Astrocyte (in vitro differentiated cells and primary cell): Measurements from ENCODE around the gene MAP4K4. TPM values are rescaled to one million over a fixed set of nuclear protein-coding genes. Genes with fewer than 3 reads are reported as not detected.

Source experiments
- DNase-seq: peaks from one replicate; pipeline ENCODE4 v3.0.0-alpha.2; 2010; ENCODE audit warnings: low read depth
- FAIRE-seq: peaks from 2 replicates; lab custom pipeline; 2011; peaks lifted over from hg19 to GRCh38; lab: Jason Lieb, UNC
- H2AFZ ChIP-seq: 2 replicates; pipeline ENCODE4 v1.6.0; 2012; ENCODE audit warnings: low read depth, low read length, inconsistent platforms
- H3K27ac ChIP-seq: 2 replicates; pipeline ENCODE4 v1.5.1; 2011; ENCODE audit warnings: low read depth, low read length, inconsistent platforms
- H3K27me3 ChIP-seq: 2 replicates; pipeline ENCODE4 v1.6.0; 2011; ENCODE audit warnings: low read length, inconsistent platforms; ENCODE audit not compliant: insufficient read depth
- H3K36me3 ChIP-seq: 2 replicates; pipeline ENCODE4 v1.5.1; 2011; ENCODE audit warnings: low read length, inconsistent platforms; ENCODE audit not compliant: insufficient read depth
- H3K4me1 ChIP-seq: 2 replicates; pipeline ENCODE4 v1.5.1; 2011; ENCODE audit warnings: low read length, inconsistent platforms; ENCODE audit not compliant: insufficient read depth
- H3K4me2 ChIP-seq: 2 replicates; pipeline ENCODE4 v1.6.0; 2012; ENCODE audit warnings: low read length, inconsistent platforms
- H3K4me3 ChIP-seq: 2 replicates; pipeline ENCODE4 v1.5.1; 2011; ENCODE audit warnings: low read depth, mild to moderate bottlenecking, low read length, inconsistent platforms; ENCODE audit not compliant: insufficient read depth
- H3K79me2 ChIP-seq: 2 replicates; pipeline ENCODE4 v1.6.0; 2012; ENCODE audit warnings: mild to moderate bottlenecking, low read length, inconsistent platforms; ENCODE audit not compliant: insufficient read depth
- H3K9ac ChIP-seq: 2 replicates; pipeline ENCODE4 v1.6.0; 2012; ENCODE audit warnings: mild to moderate bottlenecking, low read length, inconsistent platforms
- H3K9me3 ChIP-seq: 2 replicates; pipeline ENCODE4 v1.5.1; 2012; ENCODE audit warnings: low read depth, mild to moderate bottlenecking, low read length, inconsistent platforms; ENCODE audit not compliant: insufficient read depth
- H4K20me1 ChIP-seq: 2 replicates; pipeline ENCODE4 v1.6.0; 2012; ENCODE audit warnings: low read length, inconsistent platforms; ENCODE audit not compliant: insufficient read depth
- H3K27ac Mint-ChIP-seq: one replicate; pipeline ENCODE4 v1.8.0; 2021; ENCODE audit warnings: mild to moderate bottlenecking, mixed read lengths; ENCODE audit not compliant: unreplicated experiment
- H3K27me3 Mint-ChIP-seq: one replicate; pipeline ENCODE4 v1.8.0; 2021; ENCODE audit warnings: low read depth, mixed read lengths; ENCODE audit not compliant: unreplicated experiment
- H3K36me3 Mint-ChIP-seq: one replicate; pipeline ENCODE4 v1.8.0; 2021; ENCODE audit warnings: low read depth, mixed read lengths; ENCODE audit not compliant: unreplicated experiment
- H3K4me1 Mint-ChIP-seq: one replicate; pipeline ENCODE4 v1.8.0; 2021; ENCODE audit warnings: low read depth, mixed read lengths; ENCODE audit not compliant: unreplicated experiment
- H3K4me3 Mint-ChIP-seq: one replicate; pipeline ENCODE4 v1.8.0; 2021; ENCODE audit warnings: mild to moderate bottlenecking, moderate library complexity, mixed read lengths; ENCODE audit not compliant: unreplicated experiment
- H3K9me3 Mint-ChIP-seq: one replicate; pipeline ENCODE4 v1.8.0; 2021; ENCODE audit warnings: mild to moderate bottlenecking, mixed read lengths; ENCODE audit not compliant: unreplicated experiment
- EZH2 ChIP-seq: IDR thresholded peaks from 2 replicates; pipeline ENCODE4 v1.6.1; 2012; ENCODE audit warnings: mild to moderate bottlenecking, low read length, inconsistent platforms; ENCODE audit not compliant: insufficient read depth
- total RNA-seq: library from RNA; stranded (reverse); gene quantifications from 2 replicates; pipeline ENCODE4 v1.2.1, GENCODE V29; 2021
- TF ChIP-seq, protein P1 (sequence below): IDR thresholded peaks from 2 replicates; pipeline ENCODE4 v1.5.1; 2011; ENCODE audit warnings: low read depth, mild to moderate bottlenecking, inconsistent platforms, low read length, moderate library complexity; ENCODE audit not compliant: insufficient read depth

Gene MAP4K4
- total RNA-seq, 1 donor from 2014 or later, result 231 TPM

DNA sequence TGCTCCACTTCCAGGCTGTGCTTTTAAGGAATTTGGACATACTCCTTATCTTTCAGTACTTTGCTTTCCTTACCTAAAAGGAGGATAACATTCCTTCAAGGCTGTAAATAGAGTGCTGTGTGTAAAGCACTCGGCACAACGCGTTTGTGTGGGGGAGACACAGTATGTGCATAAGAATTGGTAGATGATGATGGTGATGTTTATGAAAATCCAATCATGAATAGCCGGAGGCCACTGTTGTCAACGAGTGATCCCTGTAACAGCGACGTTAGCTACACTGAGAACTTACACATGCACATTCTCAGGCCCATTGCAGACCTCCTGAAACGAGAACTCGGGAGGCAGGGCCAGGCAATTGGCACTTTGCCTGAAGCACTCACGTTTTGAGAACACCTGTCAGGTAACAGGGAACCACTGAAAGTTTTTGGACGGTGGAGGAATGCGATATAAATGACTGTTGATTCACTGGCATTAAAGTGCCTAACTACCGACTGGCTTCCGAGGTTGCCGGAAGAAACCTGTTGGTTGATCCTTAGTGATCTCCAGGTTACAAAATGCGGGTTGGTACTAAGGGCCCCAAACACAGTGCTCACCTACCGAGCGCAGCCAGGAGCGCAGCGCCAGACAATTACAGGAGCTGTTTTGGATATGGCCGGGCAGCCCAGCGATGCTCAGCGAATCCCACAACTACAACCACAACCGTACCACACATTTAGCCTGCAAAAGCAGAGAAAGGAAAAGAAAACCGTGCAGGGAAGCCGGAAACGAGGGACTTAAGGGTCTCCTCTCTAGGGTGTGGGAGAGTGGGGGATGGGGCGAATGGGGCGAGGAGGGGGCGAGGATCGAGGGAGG, 1.0 kb upstream of the MAP4K4 start:
- TF ChIP-seq, protein P1, sequence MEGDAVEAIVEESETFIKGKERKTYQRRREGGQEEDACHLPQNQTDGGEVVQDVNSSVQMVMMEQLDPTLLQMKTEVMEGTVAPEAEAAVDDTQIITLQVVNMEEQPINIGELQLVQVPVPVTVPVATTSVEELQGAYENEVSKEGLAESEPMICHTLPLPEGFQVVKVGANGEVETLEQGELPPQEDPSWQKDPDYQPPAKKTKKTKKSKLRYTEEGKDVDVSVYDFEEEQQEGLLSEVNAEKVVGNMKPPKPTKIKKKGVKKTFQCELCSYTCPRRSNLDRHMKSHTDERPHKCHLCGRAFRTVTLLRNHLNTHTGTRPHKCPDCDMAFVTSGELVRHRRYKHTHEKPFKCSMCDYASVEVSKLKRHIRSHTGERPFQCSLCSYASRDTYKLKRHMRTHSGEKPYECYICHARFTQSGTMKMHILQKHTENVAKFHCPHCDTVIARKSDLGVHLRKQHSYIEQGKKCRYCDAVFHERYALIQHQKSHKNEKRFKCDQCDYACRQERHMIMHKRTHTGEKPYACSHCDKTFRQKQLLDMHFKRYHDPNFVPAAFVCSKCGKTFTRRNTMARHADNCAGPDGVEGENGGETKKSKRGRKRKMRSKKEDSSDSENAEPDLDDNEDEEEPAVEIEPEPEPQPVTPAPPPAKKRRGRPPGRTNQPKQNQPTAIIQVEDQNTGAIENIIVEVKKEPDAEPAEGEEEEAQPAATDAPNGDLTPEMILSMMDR, result no peak
- no peak for TF ChIP-seq EZH2
- Mint-ChIP-seq H3K36me3 (peaks cover 3% of the 10 kb centered on the region), H3K27me3 (no peaks in the 10 kb centered on the region), H3K4me1 (peaks cover 14% of the 10 kb centered on the region), H3K4me3 (peak overlapping the region; percentile 89), H3K27ac (peak overlapping the region; percentile 84), H3K9me3 (peaks cover 6% of the 10 kb centered on the region)
- Histone ChIP-seq H3K9ac (peak overlapping the region; percentile 94), H3K4me2 (peak overlapping the region; percentile 89), H3K79me2 (peaks cover 34% of the 10 kb centered on the region), H2AFZ (peak overlapping the region; percentile 77), H3K27me3 (no peaks in the 10 kb centered on the region), H4K20me1 (peaks cover 33% of the 10 kb centered on the region), H3K4me3 (peak overlapping the region; percentile 68), H3K4me1 (peaks cover 16% of the 10 kb centered on the region), H3K9me3 (no peaks in the 10 kb centered on the region), H3K36me3 (no peaks in the 10 kb centered on the region), H3K27ac (peak overlapping the region; percentile 72)
- no peak for DNase-seq
- FAIRE-seq, result no peak

DNA sequence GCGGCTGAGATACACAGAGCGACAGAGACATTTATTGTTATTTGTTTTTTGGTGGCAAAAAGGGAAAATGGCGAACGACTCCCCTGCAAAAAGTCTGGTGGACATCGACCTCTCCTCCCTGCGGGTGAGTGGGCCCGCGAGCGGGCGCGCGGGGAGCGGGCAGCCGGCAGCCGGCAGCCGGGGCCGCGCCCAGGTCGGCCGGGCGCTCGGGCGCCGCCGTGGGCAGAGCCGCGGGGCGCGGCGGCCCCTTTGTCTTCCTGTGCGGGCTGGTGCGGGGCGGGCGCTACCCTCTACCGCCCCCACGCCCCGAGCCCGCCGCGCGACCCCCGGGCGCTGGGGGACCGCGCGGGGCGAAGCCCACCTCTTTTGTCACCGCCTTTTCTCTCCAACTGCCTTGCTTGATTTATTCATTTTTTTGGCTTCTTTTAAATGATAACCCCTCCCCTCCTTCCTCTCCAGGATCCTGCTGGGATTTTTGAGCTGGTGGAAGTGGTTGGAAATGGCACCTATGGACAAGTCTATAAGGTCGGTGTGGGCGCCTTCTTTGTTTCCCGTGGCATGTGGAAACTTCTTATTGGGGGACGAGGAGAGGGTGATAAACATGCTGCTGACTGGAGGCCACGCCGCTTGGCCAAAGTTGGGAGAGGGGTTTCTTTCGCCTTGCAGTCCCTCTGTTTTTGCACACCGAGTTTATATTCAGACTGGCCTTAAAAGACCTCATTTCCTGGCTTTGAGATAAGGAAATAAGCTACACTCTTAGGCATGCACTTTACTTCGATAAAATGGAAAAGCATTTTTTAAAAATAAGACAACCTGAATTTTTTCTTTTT, 722 bp downstream of the MAP4K4 start:
- peak overlapping the region; percentile 91 for H3K4me2 ChIP-seq
- Mint-ChIP-seq H3K9me3 (peaks cover 6% of the 10 kb centered on the region), H3K27me3 (no peaks in the 10 kb centered on the region), H3K27ac (no peak overlapping the region), H3K4me1 (peaks cover 13% of the 10 kb centered on the region), H3K36me3 (peaks cover 14% of the 10 kb centered on the region), H3K4me3 (peak overlapping the region; percentile 78)
- H3K4me1 ChIP-seq, result peaks cover 12% of the 10 kb centered on the region
- H2AFZ ChIP-seq, result no peak overlapping the region
- peak overlapping the region; percentile 97 for H3K4me3 ChIP-seq
- FAIRE-seq (no peak), DNase-seq (no peak)
- peaks cover 49% of the 10 kb centered on the region for H4K20me1 ChIP-seq
- no peak for TF ChIP-seq EZH2
- TF ChIP-seq, protein P1, result no peak
- H3K36me3 ChIP-seq, result peaks cover 7% of the 10 kb centered on the region
- H3K79me2 ChIP-seq, result peaks cover 52% of the 10 kb centered on the region
- H3K9me3 ChIP-seq, result no peaks in the 10 kb centered on the region
- H3K27ac ChIP-seq, result peak overlapping the region; percentile 71
- peak overlapping the region; percentile 94 for H3K9ac ChIP-seq
- no peaks in the 10 kb centered on the region for H3K27me3 ChIP-seq
